DMS53 treated with DMSO at 0.1 percent for 48 hours (cell line): ENCODE measurements around the gene FOXO3.
"Not testable (repeated sequence)": the region's sequence is repeated elsewhere in the genome, so short reads cannot be mapped to it uniquely, and the experiment has no call there.

Source experiments
- DNase-seq: peaks from one replicate; lab custom pipeline; 2025; ENCODE audit not compliant: unreplicated experiment; lab: John Stamatoyannopoulos, UW

FOXO3 gene

GRCh38 chr6:108560463-108561308, at the start of gene FOXO3:
Gene FOXO3 (plus strand): TSS chr6:108560917. CDS start chr6:108561209, 292 bp downstream.
- peak; percentile 59 for DNase-seq

- peak; percentile 8 for DNase-seq
Observed at GRCh38 chr6:108518714-108519576, 41.8 kb upstream of the FOXO3 start.

GRCh38 chr6:108521616-108522107, 39.1 kb upstream of the FOXO3 start:
- DNase-seq, result no peak

- DNase-seq, result no peak
Observed at GRCh38 chr6:108523697-108524096, 37.0 kb upstream of the FOXO3 start.

- no peak for DNase-seq
Observed at GRCh38 chr6:108524528-108525248, 36.0 kb upstream of the FOXO3 start.

- DNase-seq, result peak; percentile 12
Observed at GRCh38 chr6:108526739-108527174, 34.0 kb upstream of the FOXO3 start.

- no peak for DNase-seq
Observed at GRCh38 chr6:108528878-108529277, 31.8 kb upstream of the FOXO3 start.

- no peak for DNase-seq
Observed at GRCh38 chr6:108531332-108531731, 29.4 kb upstream of the FOXO3 start.

GRCh38 chr6:108535114-108535742, 25.5 kb upstream of the FOXO3 start:
- DNase-seq, result no peak

- DNase-seq, result not testable (repeated sequence)
Observed at GRCh38 chr6:108535920-108536535, 24.7 kb upstream of the FOXO3 start.

- DNase-seq, result peak; percentile 65
Observed at GRCh38 chr6:108541843-108542759, 18.6 kb upstream of the FOXO3 start.

GRCh38 chr6:108543175-108543940, 17.4 kb upstream of the FOXO3 start:
- no peak for DNase-seq

- DNase-seq, result no peak
Observed at GRCh38 chr6:108544606-108545005, 16.1 kb upstream of the FOXO3 start.

- DNase-seq, result no peak
Observed at GRCh38 chr6:108546079-108547049, 14.4 kb upstream of the FOXO3 start.

GRCh38 chr6:108549241-108549640, 11.5 kb upstream of the FOXO3 start:
- DNase-seq, result no peak

GRCh38 chr6:108549741-108550140, 11.0 kb upstream of the FOXO3 start:
- DNase-seq, result no peak

GRCh38 chr6:108550256-108550655, 10.5 kb upstream of the FOXO3 start:
- DNase-seq, result no peak
